Measurements from ENCODE around the gene INTS14. TPM values are rescaled to one million over a fixed set of nuclear protein-coding genes. Genes with fewer than 3 reads are reported as not detected.
A peak's percentile ranks its signal among the peaks of the same experiment; 100 is the strongest.

The INTS14 gene
- total and polyA plus RNA-seq, 3 experiments from 2014 or later: 29.9 to 64.7 (median 62.0) TPM

DNA sequence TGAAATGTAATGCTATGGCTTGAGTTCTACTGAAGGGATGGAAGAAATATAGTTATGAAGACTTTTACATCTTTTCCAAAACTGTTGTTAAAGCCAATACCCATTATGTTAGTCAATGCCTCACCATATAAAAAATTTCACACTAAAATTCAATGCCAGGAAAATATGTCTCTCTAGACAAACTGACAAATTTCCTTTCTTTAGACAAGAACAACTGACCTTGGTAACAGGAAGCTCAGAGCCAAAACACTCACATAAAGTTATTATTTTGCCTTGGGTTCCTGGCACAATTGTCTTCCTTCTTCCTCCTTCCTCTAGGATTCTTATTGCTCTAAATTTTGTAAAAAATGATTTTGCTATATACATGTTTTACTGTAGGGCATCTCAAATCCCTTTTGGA lies 26.7 kb downstream of the INTS14 start:
- no peaks in the 10 kb centered on the region for H3K27me3 ChIP-seq (ENCODE audit: insufficient read depth, low read length, poor library complexity, severe bottlenecking)
- peak overlapping the region; percentile 77 to 96 (median 94) for H3K27ac Mint-ChIP-seq
- ChIA-PET POLR2A (interaction anchor here (0.6 kb wide), 2 partner anchors 716 to 1420 kb away, joined by 3 to 4 read pairs; no protein-coding TSS in a partner anchor), CTCF (interaction anchor here (0.9 kb wide), 1 partner anchor 10 kb away, joined by 4 read pairs; no protein-coding TSS in a partner anchor)
- peak overlapping the region; percentile 9 for H3K4me3 ChIP-seq (ENCODE audit: low read length)
- H3K36me3 ChIP-seq (ENCODE audit: insufficient read depth, low read length): peaks cover 29% of the 10 kb centered on the region
- no peaks in the 10 kb centered on the region for H3K27me3 Mint-ChIP-seq
- H3K4me1 Mint-ChIP-seq: peaks cover 30 to 42% (median 39%) of the 10 kb centered on the region in 3 donors
- H3K9me3 ChIP-seq (ENCODE audit: low read length): no peaks in the 10 kb centered on the region
- H3K36me3 Mint-ChIP-seq: peaks cover 6 to 74% (median 18%) of the 10 kb centered on the region in 3 donors
- H3K27ac ChIP-seq (ENCODE audit: low read depth, low read length): peak overlapping the region; percentile 52
- DNase-seq: no peak
- peak overlapping the region in 4 of 7 donors; percentile 26 to 65 (median 53) for H3K4me3 Mint-ChIP-seq
- no peaks in the 10 kb centered on the region for H3K9me3 Mint-ChIP-seq
- H3K4me1 ChIP-seq (ENCODE audit: insufficient read depth, low read length): peaks cover 17% of the 10 kb centered on the region

GRCh38 chr15:65583701-65584100 lies 27.2 kb downstream of the INTS14 start:
- Mint-ChIP-seq H3K9me3 (no peaks in the 10 kb centered on the region), H3K36me3 (peaks cover 6 to 74% (median 18%) of the 10 kb centered on the region in 3 donors), H3K4me3 (peak overlapping the region in 6 of 7 donors; percentile 24 to 65 (median 42)), H3K4me1 (peaks cover 30 to 42% (median 39%) of the 10 kb centered on the region in 3 donors), H3K27me3 (no peaks in the 10 kb centered on the region), H3K27ac (peak overlapping the region; percentile 77 to 96 (median 94))
- ChIA-PET CTCF (no interaction called here), POLR2A (interaction anchor here (0.6 kb wide), 1 partner anchor 1420 kb away, joined by 4 read pairs; no protein-coding TSS in a partner anchor)
- peaks cover 29% of the 10 kb centered on the region for H3K36me3 ChIP-seq (ENCODE audit: insufficient read depth, low read length)
- no peaks in the 10 kb centered on the region for H3K27me3 ChIP-seq (ENCODE audit: insufficient read depth, low read length, poor library complexity, severe bottlenecking)
- H3K27ac ChIP-seq (ENCODE audit: low read depth, low read length): peak overlapping the region; percentile 52
- H3K4me1 ChIP-seq (ENCODE audit: insufficient read depth, low read length): peaks cover 17% of the 10 kb centered on the region
- H3K4me3 ChIP-seq (ENCODE audit: low read length): peak overlapping the region; percentile 9
- H3K9me3 ChIP-seq (ENCODE audit: low read length): no peaks in the 10 kb centered on the region
- peak; percentile 12 to 80 (median 58) for DNase-seq

- Mint-ChIP-seq H3K9me3 (no peaks in the 10 kb centered on the region), H3K36me3 (peaks cover 0 to 81% (median 13%) of the 10 kb centered on the region in 3 donors), H3K4me3 (no peak overlapping the region), H3K27me3 (no peaks in the 10 kb centered on the region), H3K4me1 (peaks cover 24 to 32% (median 32%) of the 10 kb centered on the region in 3 donors), H3K27ac (peak overlapping the region; percentile 19 to 90 (median 72))
- DNase-seq: no peak
- ChIA-PET POLR2A (no interaction called here), CTCF (no interaction called here)
- peaks cover 17% of the 10 kb centered on the region for H3K4me1 ChIP-seq (ENCODE audit: insufficient read depth, low read length)
- H3K27ac ChIP-seq (ENCODE audit: low read depth, low read length): no peak overlapping the region
- no peak overlapping the region for H3K4me3 ChIP-seq (ENCODE audit: low read length)
- no peaks in the 10 kb centered on the region for H3K27me3 ChIP-seq (ENCODE audit: insufficient read depth, low read length, poor library complexity, severe bottlenecking)
- H3K9me3 ChIP-seq (ENCODE audit: low read length): no peaks in the 10 kb centered on the region
- H3K36me3 ChIP-seq (ENCODE audit: insufficient read depth, low read length): peaks cover 47% of the 10 kb centered on the region
Measured at GRCh38 chr15:65580287-65580686, 30.6 kb downstream of the INTS14 start.

GRCh38 chr15:65579762-65580161 lies 31.2 kb downstream of the INTS14 start:
- Histone ChIP-seq H3K4me1 (ENCODE audit: insufficient read depth, low read length) (peaks cover 17% of the 10 kb centered on the region), H3K27me3 (ENCODE audit: insufficient read depth, low read length, poor library complexity, severe bottlenecking) (no peaks in the 10 kb centered on the region), H3K27ac (ENCODE audit: low read depth, low read length) (no peak overlapping the region), H3K36me3 (ENCODE audit: insufficient read depth, low read length) (peaks cover 47% of the 10 kb centered on the region), H3K4me3 (ENCODE audit: low read length) (no peak overlapping the region), H3K9me3 (ENCODE audit: low read length) (no peaks in the 10 kb centered on the region)
- Mint-ChIP-seq H3K36me3 (peaks cover 0 to 81% (median 13%) of the 10 kb centered on the region in 3 donors), H3K4me3 (no peak overlapping the region), H3K27ac (peak overlapping the region in 5 of 8 donors; percentile 36 to 90 (median 76)), H3K27me3 (no peaks in the 10 kb centered on the region), H3K4me1 (peaks cover 23 to 31% (median 27%) of the 10 kb centered on the region in 3 donors), H3K9me3 (no peaks in the 10 kb centered on the region)
- CTCF ChIA-PET: no interaction called here
- POLR2A ChIA-PET: no interaction called here
- no peak for DNase-seq

- Mint-ChIP-seq H3K27ac (peak overlapping the region in 6 of 8 donors; percentile 11 to 77 (median 42)), H3K4me1 (peaks cover 17 to 24% (median 21%) of the 10 kb centered on the region in 3 donors), H3K9me3 (no peaks in the 10 kb centered on the region), H3K36me3 (peaks cover 0 to 78% (median 9%) of the 10 kb centered on the region in 3 donors), H3K4me3 (no peak overlapping the region), H3K27me3 (no peaks in the 10 kb centered on the region)
- DNase-seq: no peak
- no peaks in the 10 kb centered on the region for H3K27me3 ChIP-seq (ENCODE audit: insufficient read depth, low read length, poor library complexity, severe bottlenecking)
- H3K4me1 ChIP-seq (ENCODE audit: insufficient read depth, low read length): peaks cover 10% of the 10 kb centered on the region
- POLR2A ChIA-PET: no interaction called here
- H3K9me3 ChIP-seq (ENCODE audit: low read length): no peaks in the 10 kb centered on the region
- H3K27ac ChIP-seq (ENCODE audit: low read depth, low read length): no peak overlapping the region
- peaks cover 47% of the 10 kb centered on the region for H3K36me3 ChIP-seq (ENCODE audit: insufficient read depth, low read length)
- CTCF ChIA-PET: no interaction called here
- H3K4me3 ChIP-seq (ENCODE audit: low read length): no peak overlapping the region
Measured at GRCh38 chr15:65578904-65579728, 31.8 kb downstream of the INTS14 start.

DNA sequence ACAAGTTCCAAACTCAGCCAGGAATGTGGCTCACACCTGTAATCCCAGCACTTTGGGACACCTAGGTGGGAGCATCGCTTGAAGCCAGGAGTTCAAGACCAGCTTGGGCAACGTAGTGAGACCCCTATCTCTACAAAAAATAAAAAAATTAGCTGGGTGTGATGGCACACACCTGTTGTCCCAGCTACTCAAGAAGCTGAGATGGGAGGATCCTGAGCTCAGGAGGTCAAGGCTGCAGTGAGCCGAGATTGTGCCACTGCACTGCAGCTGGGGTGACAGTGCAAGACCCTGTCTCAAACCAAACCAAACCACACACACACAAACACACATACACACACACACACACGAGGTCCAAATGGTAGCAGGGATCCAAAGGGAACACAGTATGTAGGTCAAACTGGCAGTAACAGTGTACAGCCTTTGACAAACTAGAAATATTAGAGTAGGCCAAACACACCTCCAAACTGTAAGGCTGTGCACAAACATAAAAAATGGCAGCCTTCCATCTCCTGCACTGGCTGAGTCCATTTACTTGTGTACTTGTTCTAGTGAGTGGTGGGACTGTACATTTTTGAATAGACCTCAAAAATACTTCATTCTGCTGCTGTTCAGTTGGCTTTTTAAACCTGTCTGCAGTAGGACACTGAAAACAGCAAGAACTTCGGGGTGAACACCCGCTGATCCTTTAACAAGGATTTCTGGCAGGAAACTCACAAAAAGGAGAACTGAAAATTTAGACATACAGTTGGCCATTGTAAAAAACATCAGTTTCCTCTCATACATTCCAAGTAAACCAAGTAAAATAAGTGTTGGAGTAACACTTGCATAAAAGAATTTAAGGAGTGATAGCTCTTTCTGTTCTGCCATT lies 33.6 kb downstream of the INTS14 start:
- H3K27ac ChIP-seq (ENCODE audit: low read depth, low read length): no peak overlapping the region

GRCh38 chr15:65576664-65577063 lies 34.3 kb downstream of the INTS14 start:
- peaks cover 35% of the 10 kb centered on the region for H3K36me3 ChIP-seq (ENCODE audit: insufficient read depth, low read length)
- H3K9me3 ChIP-seq (ENCODE audit: low read length): no peaks in the 10 kb centered on the region
- Mint-ChIP-seq H3K36me3 (peaks cover 0 to 65% (median 6%) of the 10 kb centered on the region in 3 donors), H3K4me3 (no peak overlapping the region), H3K27me3 (no peaks in the 10 kb centered on the region), H3K27ac (peak overlapping the region in 2 of 8 donors; percentile 1 to 3), H3K4me1 (no peaks in the 10 kb centered on the region), H3K9me3 (no peaks in the 10 kb centered on the region)
- no peak overlapping the region for H3K27ac ChIP-seq (ENCODE audit: low read depth, low read length)
- no peak for DNase-seq
- no peaks in the 10 kb centered on the region for H3K4me1 ChIP-seq (ENCODE audit: insufficient read depth, low read length)
- ChIA-PET POLR2A (no interaction called here), CTCF (no interaction called here)
- H3K27me3 ChIP-seq (ENCODE audit: insufficient read depth, low read length, poor library complexity, severe bottlenecking): no peaks in the 10 kb centered on the region
- no peak overlapping the region for H3K4me3 ChIP-seq (ENCODE audit: low read length)

More for the DNA sequence above, 33.6 kb downstream of the INTS14 start:
- no peaks in the 10 kb centered on the region for H3K9me3 Mint-ChIP-seq
- Histone ChIP-seq H3K9me3 (ENCODE audit: low read length) (no peaks in the 10 kb centered on the region), H3K27me3 (ENCODE audit: insufficient read depth, low read length, poor library complexity, severe bottlenecking) (no peaks in the 10 kb centered on the region), H3K4me3 (ENCODE audit: low read length) (no peak overlapping the region), H3K4me1 (ENCODE audit: insufficient read depth, low read length) (no peaks in the 10 kb centered on the region), H3K36me3 (ENCODE audit: insufficient read depth, low read length) (peaks cover 42% of the 10 kb centered on the region)
- no peak overlapping the region for H3K4me3 Mint-ChIP-seq
- H3K27me3 Mint-ChIP-seq: no peaks in the 10 kb centered on the region
- peaks cover 0 to 66% (median 9%) of the 10 kb centered on the region in 3 donors for H3K36me3 Mint-ChIP-seq
- ChIA-PET POLR2A (no interaction called here), CTCF (no interaction called here)
- peak overlapping the region in 5 of 8 donors; percentile 1 to 60 (median 23) for H3K27ac Mint-ChIP-seq
- no peak for DNase-seq
- H3K4me1 Mint-ChIP-seq: peaks cover 2 to 7% (median 3%) of the 10 kb centered on the region in 3 donors
